ENCODE data around the gene IL10RB. TPM values are rescaled to one million over a fixed set of nuclear protein-coding genes. Genes with fewer than 3 reads are reported as not detected.
"Not testable (repeated sequence)": the region's sequence is repeated elsewhere in the genome, so short reads cannot be mapped to it uniquely, and the experiment has no call there.

The IL10RB gene
- polyA plus RNA-seq, 1 donor = 76.6 TPM

- H3K4me1 ChIP-seq (ENCODE audit: control insufficient read depth, insufficient read depth, low read length) = no peaks in the 10 kb centered on the region
- DNase-seq = no peak
- no peak overlapping the region for H3K4me3 ChIP-seq (ENCODE audit: low read length)
- 100% methylated on average over 1 of the region's 3 CpGs for WGBS (ENCODE audit: insufficient coverage, low lambda C conversion rate)
- H3K9me3 ChIP-seq (ENCODE audit: control insufficient read depth, low read depth, low read length) = no peaks in the 10 kb centered on the region
- H3K36me3 ChIP-seq (ENCODE audit: control insufficient read depth, insufficient read depth, low read length) = no peaks in the 10 kb centered on the region
- no peak overlapping the region for H3K27ac ChIP-seq (ENCODE audit: low read length)
- H3K27me3 ChIP-seq (ENCODE audit: control insufficient read depth, insufficient read depth, low read length) = no peaks in the 10 kb centered on the region
Measured at GRCh38 chr21:33312121-33312520, 46.0 kb downstream of the IL10RB start.

- WGBS (ENCODE audit: insufficient coverage, low lambda C conversion rate) = no CpG with 5 or more reads among the region's 1 CpG
- Histone ChIP-seq H3K27me3 (ENCODE audit: control insufficient read depth, insufficient read depth, low read length) (no peaks in the 10 kb centered on the region), H3K9me3 (ENCODE audit: control insufficient read depth, low read depth, low read length) (no peaks in the 10 kb centered on the region), H3K4me3 (ENCODE audit: low read length) (no peak overlapping the region), H3K4me1 (ENCODE audit: control insufficient read depth, insufficient read depth, low read length) (no peaks in the 10 kb centered on the region), H3K27ac (ENCODE audit: low read length) (no peak overlapping the region), H3K36me3 (ENCODE audit: control insufficient read depth, insufficient read depth, low read length) (no peaks in the 10 kb centered on the region)
- no peak for DNase-seq
Measured at GRCh38 chr21:33313183-33313582, 47.0 kb downstream of the IL10RB start.

- 90% methylated on average over 2 of the region's 4 CpGs for WGBS (ENCODE audit: insufficient coverage, low lambda C conversion rate)
- H3K4me3 ChIP-seq (ENCODE audit: low read length) = no peak overlapping the region
- H3K27me3 ChIP-seq (ENCODE audit: control insufficient read depth, insufficient read depth, low read length) = no peaks in the 10 kb centered on the region
- H3K27ac ChIP-seq (ENCODE audit: low read length) = no peak overlapping the region
- H3K36me3 ChIP-seq (ENCODE audit: control insufficient read depth, insufficient read depth, low read length) = no peaks in the 10 kb centered on the region
- no peaks in the 10 kb centered on the region for H3K4me1 ChIP-seq (ENCODE audit: control insufficient read depth, insufficient read depth, low read length)
- no peaks in the 10 kb centered on the region for H3K9me3 ChIP-seq (ENCODE audit: control insufficient read depth, low read depth, low read length)
- no peak for DNase-seq
Measured at GRCh38 chr21:33313611-33314010, 47.4 kb downstream of the IL10RB start.

GRCh38 chr21:33314111-33314510, 47.9 kb downstream of the IL10RB start:
- DNase-seq = no peak
- Histone ChIP-seq H3K4me3 (ENCODE audit: low read length) (no peak overlapping the region), H3K4me1 (ENCODE audit: control insufficient read depth, insufficient read depth, low read length) (no peaks in the 10 kb centered on the region), H3K36me3 (ENCODE audit: control insufficient read depth, insufficient read depth, low read length) (no peaks in the 10 kb centered on the region), H3K27me3 (ENCODE audit: control insufficient read depth, insufficient read depth, low read length) (no peaks in the 10 kb centered on the region), H3K9me3 (ENCODE audit: control insufficient read depth, low read depth, low read length) (no peaks in the 10 kb centered on the region), H3K27ac (ENCODE audit: low read length) (no peak overlapping the region)
- 86% methylated on average over 1 of the region's 4 CpGs for WGBS (ENCODE audit: insufficient coverage, low lambda C conversion rate)

GRCh38 chr21:33315946-33316710, 50.0 kb downstream of the IL10RB start:
- no peaks in the 10 kb centered on the region for H3K27me3 ChIP-seq (ENCODE audit: control insufficient read depth, insufficient read depth, low read length)
- H3K36me3 ChIP-seq (ENCODE audit: control insufficient read depth, insufficient read depth, low read length) = no peaks in the 10 kb centered on the region
- DNase-seq = no peak
- H3K27ac ChIP-seq (ENCODE audit: low read length) = no peak overlapping the region
- no peak overlapping the region for H3K4me3 ChIP-seq (ENCODE audit: low read length)
- H3K4me1 ChIP-seq (ENCODE audit: control insufficient read depth, insufficient read depth, low read length) = no peaks in the 10 kb centered on the region
- WGBS (ENCODE audit: insufficient coverage, low lambda C conversion rate) = 72% methylated on average over 2 of the region's 5 CpGs
- no peaks in the 10 kb centered on the region for H3K9me3 ChIP-seq (ENCODE audit: control insufficient read depth, low read depth, low read length)

- DNase-seq = no peak
- H3K36me3 ChIP-seq (ENCODE audit: control insufficient read depth, insufficient read depth, low read length) = no peaks in the 10 kb centered on the region
- no peak overlapping the region for H3K4me3 ChIP-seq (ENCODE audit: low read length)
- H3K4me1 ChIP-seq (ENCODE audit: control insufficient read depth, insufficient read depth, low read length) = no peaks in the 10 kb centered on the region
- 67% methylated on average over 1 of the region's 6 CpGs for WGBS (ENCODE audit: insufficient coverage, low lambda C conversion rate)
- no peaks in the 10 kb centered on the region for H3K27me3 ChIP-seq (ENCODE audit: control insufficient read depth, insufficient read depth, low read length)
- H3K27ac ChIP-seq (ENCODE audit: low read length) = no peak overlapping the region
- no peaks in the 10 kb centered on the region for H3K9me3 ChIP-seq (ENCODE audit: control insufficient read depth, low read depth, low read length)
Measured at GRCh38 chr21:33317145-33317544, 51.0 kb downstream of the IL10RB start.

- Histone ChIP-seq H3K36me3 (ENCODE audit: control insufficient read depth, insufficient read depth, low read length) (no peaks in the 10 kb centered on the region), H3K9me3 (ENCODE audit: control insufficient read depth, low read depth, low read length) (no peaks in the 10 kb centered on the region), H3K27ac (ENCODE audit: low read length) (no peak overlapping the region), H3K4me3 (ENCODE audit: low read length) (no peak overlapping the region), H3K4me1 (ENCODE audit: control insufficient read depth, insufficient read depth, low read length) (no peaks in the 10 kb centered on the region), H3K27me3 (ENCODE audit: control insufficient read depth, insufficient read depth, low read length) (no peaks in the 10 kb centered on the region)
- DNase-seq = no peak
- no CpG with 5 or more reads among the region's 14 CpGs for WGBS (ENCODE audit: insufficient coverage, low lambda C conversion rate)
Measured at GRCh38 chr21:33317786-33318486, 51.8 kb downstream of the IL10RB start.

- H3K9me3 ChIP-seq (ENCODE audit: control insufficient read depth, low read depth, low read length); DNase-seq; H3K36me3 ChIP-seq (ENCODE audit: control insufficient read depth, insufficient read depth, low read length); H3K27me3 ChIP-seq (ENCODE audit: control insufficient read depth, insufficient read depth, low read length); H3K4me3 ChIP-seq (ENCODE audit: low read length); H3K27ac ChIP-seq (ENCODE audit: low read length); H3K4me1 ChIP-seq (ENCODE audit: control insufficient read depth, insufficient read depth, low read length): not testable (repeated sequence)
- WGBS (ENCODE audit: insufficient coverage, low lambda C conversion rate) = no CpG with 5 or more reads among the region's 17 CpGs
Measured at GRCh38 chr21:33321005-33321404, 54.8 kb downstream of the IL10RB start.

- H3K4me3 ChIP-seq (ENCODE audit: low read length); H3K9me3 ChIP-seq (ENCODE audit: control insufficient read depth, low read depth, low read length); H3K4me1 ChIP-seq (ENCODE audit: control insufficient read depth, insufficient read depth, low read length); H3K36me3 ChIP-seq (ENCODE audit: control insufficient read depth, insufficient read depth, low read length); DNase-seq; H3K27me3 ChIP-seq (ENCODE audit: control insufficient read depth, insufficient read depth, low read length): not testable (repeated sequence)
- peak overlapping the region; percentile 98 for H3K27ac ChIP-seq (ENCODE audit: low read length)
Measured at GRCh38 chr21:33323610-33324009, 57.4 kb downstream of the IL10RB start.

- no CpG with 5 or more reads among the region's 86 CpGs for WGBS (ENCODE audit: insufficient coverage, low lambda C conversion rate)
- Histone ChIP-seq H3K4me1 (ENCODE audit: control insufficient read depth, insufficient read depth, low read length) (no peaks in the 10 kb centered on the region), H3K36me3 (ENCODE audit: control insufficient read depth, insufficient read depth, low read length) (peaks cover 2% of the 10 kb centered on the region), H3K9me3 (ENCODE audit: control insufficient read depth, low read depth, low read length) (no peaks in the 10 kb centered on the region), H3K27ac (ENCODE audit: low read length) (peak within 1 kb of the TSS; percentile 98), H3K4me3 (ENCODE audit: low read length) (peak within 1 kb of the TSS; percentile 95), H3K27me3 (ENCODE audit: control insufficient read depth, insufficient read depth, low read length) (no peaks in the 10 kb centered on the region)
- peak; percentile 99 for DNase-seq
Measured at GRCh38 chr21:33324291-33325221, 58.4 kb downstream of the IL10RB start, which contains the start of gene IFNAR1. Gene IFNAR1, plus strand, starts transcription at chr21:33324970. Its CDS starts 86 bp downstream, at chr21:33325056.
